Sigmoid colon (tissue), 7 donors: ENCODE measurements around the gene RMRP. TPM values are rescaled to one million over a fixed set of nuclear protein-coding genes. Genes with fewer than 3 reads are reported as not detected.

Experiments
- DNase-seq: peaks from one replicate; pipeline ENCODE4 v3.0.0-alpha.2; 2019
- H3K27ac ChIP-seq, 4 donors: fragments of 200-600 bp; sonication (generic); one replicate each; pipeline ENCODE4 v1.5.1; 2016 to 2019; ENCODE audit warnings: mild to moderate bottlenecking in 1 of 4
- H3K27me3 ChIP-seq, 3 donors: fragments of 200-600 bp; sonication (generic); one replicate each; pipeline ENCODE4 v1.5.1; 2019; ENCODE audit warnings: mild to moderate bottlenecking in 1 of 3
- H3K36me3 ChIP-seq, 4 donors: fragments of 200-600 bp; sonication (generic); one replicate each; pipeline ENCODE4 v1.5.1; 2016 to 2019
- H3K4me1 ChIP-seq, 4 donors: fragments of 200-600 bp; sonication (generic); one replicate each; pipeline ENCODE4 v1.5.1; 2017 to 2019
- H3K4me3 ChIP-seq, 4 donors: fragments of 200-600 bp; sonication (generic); one replicate each; pipeline ENCODE4 v1.5.1; 2017 to 2019; ENCODE audit warnings: mild to moderate bottlenecking in 2 of 4, moderate library complexity in 1 of 4
- H3K9me3 ChIP-seq, 4 donors: fragments of 200-600 bp in 3 of 4; sonication (generic) in 3 of 4; one replicate each; pipeline versions ENCODE4 v1.5.1 to v1.6.1; 2013 to 2019
- EP300 ChIP-seq, 4 donors: sonication (generic); formaldehyde crosslinking; IDR thresholded peaks; one replicate each; pipeline ENCODE4 v1.6.1; 2017; ENCODE audit warnings: antibody characterized with exemption in 4 of 4
- POLR2A ChIP-seq, 2 donors: fragments of 450-650 bp; IDR thresholded peaks; one replicate each; pipeline ENCODE4 v1.6.1; 2016; ENCODE audit warnings: antibody characterized with exemption in 2 of 2, mild to moderate bottlenecking in 2 of 2, moderate library complexity in 2 of 2
- POLR2AphosphoS5 ChIP-seq, 4 donors: sonication (generic); formaldehyde crosslinking; IDR thresholded peaks; one replicate each; pipeline ENCODE4 v1.6.1; 2017; ENCODE audit warnings: antibody characterized with exemption in 4 of 4
- WGBS, 2 donors: extraction: QIAGEN DNeasy Blood & Tissue Kit; methylation state at CpG; one replicate each; pipeline ENCODE4 v1.1.7; 2013; 5-methylcytosine and 5-hydroxymethylcytosine counted together
- intact Hi-C: fragments of 100-400 bp; cut with DNase I; formaldehyde crosslinking; loops from one replicate; pipeline ENCODE4 v1.15.1; 2023
- polyA plus RNA-seq, 3 donors: library from polyadenylated mRNA; stranded (reverse); fragments of 200-250 nt; gene quantifications; one replicate each; pipeline ENCODE4 v1.2.3, GENCODE V29; 2013
- total RNA-seq, 4 donors: library from RNA; depleted of rRNA; stranded (reverse); fragments of >200 nt; gene quantifications; one replicate each; pipeline ENCODE4 v1.1.0, GENCODE V29; 2016
- TF ChIP-seq, protein P1 (sequence below), 4 experiments: fragments of 450-650 bp in 3 of 4; fragments of 200-600 bp in 1 of 4; IDR thresholded peaks; one replicate each; pipeline ENCODE4 v1.5.1; 2016 to 2019; ENCODE audit warnings: antibody characterized with exemption in 4 of 4, mild to moderate bottlenecking in 3 of 4, moderate library complexity in 2 of 4
- donor health status: healthy with polysubstance abuse.
- donor health status: Bipolar disorder and iron deficiency.
- donor health status: healthy.

Gene RMRP
- total and polyA plus RNA-seq, 7 donors = 480 to 26,387 (median 4,377) TPM; not detected in 2

- H3K27me3 ChIP-seq = no peaks in the 10 kb centered on the region
- intact Hi-C loops = no loop called here
- peaks cover 0 to 4% (median 0%) of the 10 kb centered on the region in 4 donors for H3K4me1 ChIP-seq
- DNase-seq = no peak
- H3K4me3 ChIP-seq = no peak overlapping the region
- TF ChIP-seq POLR2A (IDR thresholded peaks at IDR 0.05) = no peak
- no peak for TF ChIP-seq POLR2AphosphoS5 (IDR thresholded peaks at IDR 0.05)
- TF ChIP-seq, protein P1, sequence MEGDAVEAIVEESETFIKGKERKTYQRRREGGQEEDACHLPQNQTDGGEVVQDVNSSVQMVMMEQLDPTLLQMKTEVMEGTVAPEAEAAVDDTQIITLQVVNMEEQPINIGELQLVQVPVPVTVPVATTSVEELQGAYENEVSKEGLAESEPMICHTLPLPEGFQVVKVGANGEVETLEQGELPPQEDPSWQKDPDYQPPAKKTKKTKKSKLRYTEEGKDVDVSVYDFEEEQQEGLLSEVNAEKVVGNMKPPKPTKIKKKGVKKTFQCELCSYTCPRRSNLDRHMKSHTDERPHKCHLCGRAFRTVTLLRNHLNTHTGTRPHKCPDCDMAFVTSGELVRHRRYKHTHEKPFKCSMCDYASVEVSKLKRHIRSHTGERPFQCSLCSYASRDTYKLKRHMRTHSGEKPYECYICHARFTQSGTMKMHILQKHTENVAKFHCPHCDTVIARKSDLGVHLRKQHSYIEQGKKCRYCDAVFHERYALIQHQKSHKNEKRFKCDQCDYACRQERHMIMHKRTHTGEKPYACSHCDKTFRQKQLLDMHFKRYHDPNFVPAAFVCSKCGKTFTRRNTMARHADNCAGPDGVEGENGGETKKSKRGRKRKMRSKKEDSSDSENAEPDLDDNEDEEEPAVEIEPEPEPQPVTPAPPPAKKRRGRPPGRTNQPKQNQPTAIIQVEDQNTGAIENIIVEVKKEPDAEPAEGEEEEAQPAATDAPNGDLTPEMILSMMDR (IDR thresholded peaks at IDR 0.05) = no peak
- no peak for TF ChIP-seq EP300 (IDR thresholded peaks at IDR 0.05)
- peaks cover 100% of the 10 kb centered on the region in 4 donors for H3K36me3 ChIP-seq
- peak overlapping the region in 2 of 4 donors; percentile 14 to 100 for H3K27ac ChIP-seq
- WGBS, 2 donors = 96 to 97% methylated on average over 26 of the region's 26 CpGs
- no peaks in the 10 kb centered on the region for H3K9me3 ChIP-seq
Observed at GRCh38 chr9:35703906-35704672, 46.3 kb upstream of the RMRP start.

GRCh38 chr9:35702696-35703095, 44.9 kb upstream of the RMRP start:
- no peaks in the 10 kb centered on the region for H3K9me3 ChIP-seq
- WGBS, 2 donors = 95 to 97% methylated on average over 7 of the region's 7 CpGs
- H3K4me1 ChIP-seq = peaks cover 0 to 11% (median 0%) of the 10 kb centered on the region in 4 donors
- no peaks in the 10 kb centered on the region for H3K27me3 ChIP-seq
- no peak overlapping the region for H3K4me3 ChIP-seq
- intact Hi-C loops = no loop called here
- peaks cover 100% of the 10 kb centered on the region in 4 donors for H3K36me3 ChIP-seq
- peak; percentile 1 for DNase-seq
- TF ChIP-seq POLR2AphosphoS5 (IDR thresholded peaks at IDR 0.05) (no peak), EP300 (IDR thresholded peaks at IDR 0.05) (no peak), POLR2A (IDR thresholded peaks at IDR 0.05) (no peak)
- TF ChIP-seq, protein P1 (IDR thresholded peaks at IDR 0.05) = no peak
- H3K27ac ChIP-seq = peak overlapping the region in 3 of 4 donors; percentile 44 to 100 (median 98)

DNA sequence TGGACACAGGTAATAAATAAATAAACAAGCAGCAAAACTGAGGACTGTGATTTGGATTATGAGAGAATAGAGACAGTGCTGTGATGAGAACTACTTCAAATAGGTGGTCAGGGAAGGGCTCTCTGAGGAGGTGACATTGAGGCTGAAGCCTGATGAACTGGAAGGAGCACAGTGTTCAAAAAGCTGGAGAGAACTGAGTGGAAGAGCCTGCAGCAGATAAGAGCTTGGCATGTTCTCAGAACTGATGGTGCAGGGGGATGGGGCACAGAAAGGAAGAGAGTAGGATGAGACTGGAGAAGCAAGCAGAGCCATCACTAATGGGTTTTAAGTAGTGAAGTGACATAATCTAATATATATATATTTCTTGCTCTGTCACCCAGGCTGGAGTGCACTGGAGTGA, 43.1 kb upstream of the RMRP start:
- no peaks in the 10 kb centered on the region for H3K27me3 ChIP-seq
- peaks cover 0 to 28% (median 17%) of the 10 kb centered on the region in 4 donors for H3K4me1 ChIP-seq
- TF ChIP-seq, protein P1 (IDR thresholded peaks at IDR 0.05) = no peak
- TF ChIP-seq EP300 (IDR thresholded peaks at IDR 0.05) (no peak), POLR2A (IDR thresholded peaks at IDR 0.05) (no peak), POLR2AphosphoS5 (IDR thresholded peaks at IDR 0.05) (no peak)
- DNase-seq = peak; percentile 5
- no peak overlapping the region for H3K4me3 ChIP-seq
- peaks cover 87 to 100% (median 91%) of the 10 kb centered on the region in 4 donors for H3K36me3 ChIP-seq
- H3K27ac ChIP-seq = peak overlapping the region; percentile 10 to 100 (median 96)
- H3K9me3 ChIP-seq = no peaks in the 10 kb centered on the region
- intact Hi-C loops = no loop called here

GRCh38 chr9:35700031-35700430, 42.2 kb upstream of the RMRP start:
- no peaks in the 10 kb centered on the region for H3K27me3 ChIP-seq
- no peaks in the 10 kb centered on the region for H3K9me3 ChIP-seq
- DNase-seq = peak; percentile 53
- H3K27ac ChIP-seq = peak overlapping the region; percentile 95 to 100 (median 98)
- TF ChIP-seq POLR2A (IDR thresholded peaks at IDR 0.05) (no peak), EP300 (IDR thresholded peaks at IDR 0.05) (no peak)
- peaks cover 78 to 96% (median 82%) of the 10 kb centered on the region in 4 donors for H3K36me3 ChIP-seq
- intact Hi-C loops = no loop called here
- peaks cover 0 to 37% (median 19%) of the 10 kb centered on the region in 4 donors for H3K4me1 ChIP-seq
- H3K4me3 ChIP-seq = no peak overlapping the region
- 90 to 92% methylated on average over 11 of the region's 11 CpGs for WGBS, 2 donors

DNA sequence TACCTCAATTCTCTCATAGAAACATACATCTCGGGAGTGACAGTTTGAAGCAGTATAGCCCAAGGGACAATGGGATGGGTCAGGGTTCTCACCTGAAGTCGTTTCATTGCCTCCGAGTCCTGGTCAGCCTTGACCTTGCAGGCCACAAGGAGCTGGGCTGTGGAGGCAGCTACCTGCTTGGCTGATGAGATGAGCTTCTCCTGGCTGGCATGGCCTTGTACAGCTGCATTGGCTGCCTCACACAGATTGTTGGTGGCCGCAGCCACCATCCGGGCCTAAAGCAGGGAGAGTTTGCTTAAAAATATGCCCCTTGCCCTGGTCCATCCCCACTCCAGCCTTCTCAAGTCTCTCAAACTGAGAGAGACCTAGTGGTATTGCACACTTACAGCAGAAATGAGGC, 40.4 kb upstream of the RMRP start:
- Histone ChIP-seq H3K4me3 (no peak overlapping the region), H3K4me1 (peaks cover 0 to 41% (median 23%) of the 10 kb centered on the region in 4 donors), H3K9me3 (no peaks in the 10 kb centered on the region), H3K27me3 (no peaks in the 10 kb centered on the region), H3K36me3 (peaks cover 60 to 78% (median 64%) of the 10 kb centered on the region in 4 donors), H3K27ac (peak overlapping the region; percentile 95 to 100 (median 98))
- TF ChIP-seq POLR2A (IDR thresholded peaks at IDR 0.05) (no peak), EP300 (IDR thresholded peaks at IDR 0.05) (no peak), POLR2AphosphoS5 (IDR thresholded peaks at IDR 0.05) (no peak)
- TF ChIP-seq, protein P1 (IDR thresholded peaks at IDR 0.05) = no peak
- intact Hi-C loops = no loop called here
- peak; percentile 51 for DNase-seq
- WGBS, 2 donors = 86 to 90% methylated on average over 5 of the region's 5 CpGs
